Measurements from ENCODE around the gene FAM163A.
A peak's percentile ranks its signal among the peaks of the same experiment; 100 is the strongest.

FAM163A gene

DNA sequence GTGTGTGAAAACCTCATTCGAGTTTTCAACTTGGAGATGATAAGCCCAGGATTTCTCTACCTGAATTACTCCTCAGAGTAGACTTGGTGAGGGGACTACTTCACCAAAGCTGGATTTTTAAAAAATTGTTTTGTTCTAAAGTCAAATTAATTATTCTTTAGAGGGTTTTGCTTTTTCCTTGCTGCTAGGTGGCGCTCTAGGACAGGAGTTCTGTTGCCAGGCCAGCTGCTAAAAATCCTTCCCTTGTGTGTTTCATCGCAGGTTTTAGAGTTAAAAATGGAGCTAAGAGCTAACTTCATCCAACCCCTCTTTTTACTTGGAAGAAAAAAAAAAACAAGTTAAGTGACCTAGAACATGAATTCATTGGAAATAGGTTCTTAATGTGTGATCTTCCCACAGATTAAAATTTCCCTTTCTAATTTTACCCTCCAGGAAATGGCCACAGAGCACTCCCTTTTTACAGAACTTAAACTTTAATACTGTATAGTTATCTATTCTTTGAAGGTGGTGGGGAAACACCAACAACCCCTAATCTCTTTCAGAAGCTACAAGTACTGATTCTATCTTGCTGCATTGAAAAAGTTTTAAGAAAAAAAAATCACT lies 36.7 kb upstream of the FAM163A start:
- Histone ChIP-seq H2AFZ (ENCODE audit: low read length) (no peak overlapping the region), H3K9me2 (ENCODE audit: low read depth, low read length) (no peaks in the 10 kb centered on the region), H3K4me2 (ENCODE audit: low read length) (no peak overlapping the region), H3K27ac (ENCODE audit: low read depth, low read length, poor library complexity, severe bottlenecking) (no peak overlapping the region), H3K4me3 (ENCODE audit: low read depth, low read length, poor library complexity, severe bottlenecking) (no peak overlapping the region), H3K9ac (ENCODE audit: low read length) (no peak overlapping the region), H3K79me2 (ENCODE audit: insufficient read depth, low read length) (no peaks in the 10 kb centered on the region), H3F3A (ENCODE audit: insufficient read depth, low read length) (no peaks in the 10 kb centered on the region), H3K4me1 (ENCODE audit: insufficient read depth, low read length, severe bottlenecking) (no peaks in the 10 kb centered on the region), H3K9me3 (ENCODE audit: low read length) (no peaks in the 10 kb centered on the region), H3K27me3 (ENCODE audit: insufficient read depth, low read length) (no peaks in the 10 kb centered on the region), H4K20me1 (ENCODE audit: insufficient read depth, low read length) (no peaks in the 10 kb centered on the region), H3K36me3 (ENCODE audit: insufficient read depth, low read length) (no peaks in the 10 kb centered on the region)
- TF ChIP-seq EZH2 (IDR thresholded peaks at IDR 0.05; ENCODE audit: borderline replicate concordance, low read length): no peak
- TF ChIP-seq, protein P1, sequence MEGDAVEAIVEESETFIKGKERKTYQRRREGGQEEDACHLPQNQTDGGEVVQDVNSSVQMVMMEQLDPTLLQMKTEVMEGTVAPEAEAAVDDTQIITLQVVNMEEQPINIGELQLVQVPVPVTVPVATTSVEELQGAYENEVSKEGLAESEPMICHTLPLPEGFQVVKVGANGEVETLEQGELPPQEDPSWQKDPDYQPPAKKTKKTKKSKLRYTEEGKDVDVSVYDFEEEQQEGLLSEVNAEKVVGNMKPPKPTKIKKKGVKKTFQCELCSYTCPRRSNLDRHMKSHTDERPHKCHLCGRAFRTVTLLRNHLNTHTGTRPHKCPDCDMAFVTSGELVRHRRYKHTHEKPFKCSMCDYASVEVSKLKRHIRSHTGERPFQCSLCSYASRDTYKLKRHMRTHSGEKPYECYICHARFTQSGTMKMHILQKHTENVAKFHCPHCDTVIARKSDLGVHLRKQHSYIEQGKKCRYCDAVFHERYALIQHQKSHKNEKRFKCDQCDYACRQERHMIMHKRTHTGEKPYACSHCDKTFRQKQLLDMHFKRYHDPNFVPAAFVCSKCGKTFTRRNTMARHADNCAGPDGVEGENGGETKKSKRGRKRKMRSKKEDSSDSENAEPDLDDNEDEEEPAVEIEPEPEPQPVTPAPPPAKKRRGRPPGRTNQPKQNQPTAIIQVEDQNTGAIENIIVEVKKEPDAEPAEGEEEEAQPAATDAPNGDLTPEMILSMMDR (IDR thresholded peaks at IDR 0.05; ENCODE audit: low read length): peak; percentile 80

DNA sequence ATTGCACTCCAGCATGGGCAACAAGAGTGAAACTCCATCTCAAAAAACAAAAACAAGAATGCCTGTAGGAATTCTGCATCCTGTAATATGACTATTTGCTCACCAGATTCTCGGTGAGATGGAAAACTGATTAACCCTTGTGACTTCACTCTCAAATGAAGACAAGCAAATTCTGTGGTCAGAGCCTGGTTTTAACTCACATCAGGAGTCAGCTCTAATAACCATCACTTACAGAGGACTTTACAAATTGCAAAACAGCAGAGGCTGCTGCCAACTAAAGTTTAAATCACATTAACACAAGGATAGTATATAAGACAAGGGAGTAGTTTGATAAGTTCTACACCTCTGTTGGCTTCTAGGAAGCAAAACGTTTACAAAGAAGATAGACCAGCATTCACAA lies 35.7 kb upstream of the FAM163A start:
- Histone ChIP-seq H3F3A (ENCODE audit: insufficient read depth, low read length) (no peaks in the 10 kb centered on the region), H3K9ac (ENCODE audit: low read length) (no peak overlapping the region), H3K79me2 (ENCODE audit: insufficient read depth, low read length) (no peaks in the 10 kb centered on the region), H3K27ac (ENCODE audit: low read depth, low read length, poor library complexity, severe bottlenecking) (no peak overlapping the region), H3K4me3 (ENCODE audit: low read depth, low read length, poor library complexity, severe bottlenecking) (no peak overlapping the region), H3K9me2 (ENCODE audit: low read depth, low read length) (no peaks in the 10 kb centered on the region), H3K36me3 (ENCODE audit: insufficient read depth, low read length) (no peaks in the 10 kb centered on the region), H3K4me2 (ENCODE audit: low read length) (no peak overlapping the region), H3K9me3 (ENCODE audit: low read length) (no peaks in the 10 kb centered on the region), H3K4me1 (ENCODE audit: insufficient read depth, low read length, severe bottlenecking) (no peaks in the 10 kb centered on the region), H2AFZ (ENCODE audit: low read length) (no peak overlapping the region), H3K27me3 (ENCODE audit: insufficient read depth, low read length) (no peaks in the 10 kb centered on the region), H4K20me1 (ENCODE audit: insufficient read depth, low read length) (no peaks in the 10 kb centered on the region)
- TF ChIP-seq, protein P1 (IDR thresholded peaks at IDR 0.05; ENCODE audit: low read length): no peak
- no peak for TF ChIP-seq EZH2 (IDR thresholded peaks at IDR 0.05; ENCODE audit: borderline replicate concordance, low read length)

DNA sequence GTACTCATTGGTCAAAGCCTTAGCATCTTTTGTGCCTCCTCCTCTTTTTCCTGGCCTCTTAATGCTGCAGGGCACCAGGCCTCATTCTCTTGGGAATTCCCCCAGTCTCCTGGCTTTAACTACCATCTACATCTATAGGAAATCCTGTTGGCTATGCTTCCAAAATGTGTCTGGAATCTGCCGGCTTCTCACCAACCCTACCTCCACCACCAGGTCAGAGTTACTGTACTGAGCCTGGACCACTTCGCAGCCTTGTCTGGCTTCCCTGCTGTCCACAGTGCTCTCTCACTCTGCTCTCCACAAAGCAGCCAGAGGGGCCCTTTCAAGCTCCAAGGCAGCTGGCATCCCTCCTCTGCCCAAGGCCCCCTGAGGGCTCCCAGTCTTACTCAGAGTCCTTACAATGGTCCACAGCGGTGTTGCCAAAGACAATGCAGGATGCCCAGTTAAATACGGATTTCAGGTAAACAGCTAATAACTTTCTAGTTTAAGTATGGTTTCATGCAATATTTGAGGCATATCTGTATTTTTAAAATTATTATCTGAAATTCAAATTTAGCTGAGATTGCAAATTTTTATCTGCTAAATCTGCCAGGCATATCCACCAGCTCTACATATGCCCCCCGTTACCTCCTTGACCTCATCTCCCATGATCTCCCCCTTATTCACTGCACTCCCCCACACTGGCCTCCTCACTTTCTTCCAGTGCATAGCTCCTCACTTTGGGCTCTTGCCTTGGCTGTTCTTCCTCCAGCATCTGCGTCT lies 34.5 kb upstream of the FAM163A start:
- Histone ChIP-seq H3K27ac (ENCODE audit: low read depth, low read length, poor library complexity, severe bottlenecking) (no peak overlapping the region), H3K4me2 (ENCODE audit: low read length) (no peak overlapping the region), H3K9me3 (ENCODE audit: low read length) (no peaks in the 10 kb centered on the region), H3F3A (ENCODE audit: insufficient read depth, low read length) (no peaks in the 10 kb centered on the region), H2AFZ (ENCODE audit: low read length) (no peak overlapping the region), H3K27me3 (ENCODE audit: insufficient read depth, low read length) (no peaks in the 10 kb centered on the region), H3K36me3 (ENCODE audit: insufficient read depth, low read length) (no peaks in the 10 kb centered on the region), H4K20me1 (ENCODE audit: insufficient read depth, low read length) (no peaks in the 10 kb centered on the region), H3K4me3 (ENCODE audit: low read depth, low read length, poor library complexity, severe bottlenecking) (no peak overlapping the region), H3K79me2 (ENCODE audit: insufficient read depth, low read length) (no peaks in the 10 kb centered on the region), H3K4me1 (ENCODE audit: insufficient read depth, low read length, severe bottlenecking) (no peaks in the 10 kb centered on the region), H3K9ac (ENCODE audit: low read length) (no peak overlapping the region), H3K9me2 (ENCODE audit: low read depth, low read length) (no peaks in the 10 kb centered on the region)
- TF ChIP-seq EZH2 (IDR thresholded peaks at IDR 0.05; ENCODE audit: borderline replicate concordance, low read length): no peak
- TF ChIP-seq, protein P1 (IDR thresholded peaks at IDR 0.05; ENCODE audit: low read length): no peak
